SK-MEL-5 (cell line): ENCODE measurements around the gene PACS2. TPM values are rescaled to one million over a fixed set of nuclear protein-coding genes. Genes with fewer than 3 reads are reported as not detected.
A peak's percentile ranks its signal among the peaks of the same experiment; 100 is the strongest.

Source experiments
- DNase-seq: peaks from one replicate; pipeline ENCODE4 v3.0.0-alpha.2; 2016; ENCODE audit warnings: low read depth, low spot score
- in situ Hi-C: cut with HindIII; loops from 2 replicates; pipeline ENCODE4 v1.10.0; 2016; ENCODE audit warnings: low sequenced_read_pairs, high pct_unique_total_duplicates, low pct_unique_long_range_greater_than_20kb
- total RNA-seq: library from RNA; depleted of rRNA; stranded (reverse); fragments of >200 nt; shearing (Covaris generic); gene quantifications from 2 replicates; pipeline ENCODE4 v1.2.3, GENCODE V29; 2014

PACS2 gene
- total RNA-seq, 1 experiment from 2014 or later = 26.0 TPM

GRCh38 chr14:105305791-105306190 is 8.8 kb upstream of the PACS2 start:
- DNase-seq = no peak
- in situ Hi-C loops = no loop called here

- in situ Hi-C loops = no loop called here
- DNase-seq = no peak
Observed at GRCh38 chr14:105307052-105307727, 7.4 kb upstream of the PACS2 start.

- in situ Hi-C loops = no loop called here
- no peak for DNase-seq
Observed at GRCh38 chr14:105309371-105309770, 5.2 kb upstream of the PACS2 start.

GRCh38 chr14:105311838-105312237 is 2.7 kb upstream of the PACS2 start:
- in situ Hi-C loops = no loop called here

GRCh38 chr14:105312973-105313372 is 1.6 kb upstream of the PACS2 start:
- no peak for DNase-seq
- in situ Hi-C loops = no loop called here

More at GRCh38 chr14:105311838-105312237, 2.7 kb upstream of the PACS2 start:
- DNase-seq = no peak

DNA sequence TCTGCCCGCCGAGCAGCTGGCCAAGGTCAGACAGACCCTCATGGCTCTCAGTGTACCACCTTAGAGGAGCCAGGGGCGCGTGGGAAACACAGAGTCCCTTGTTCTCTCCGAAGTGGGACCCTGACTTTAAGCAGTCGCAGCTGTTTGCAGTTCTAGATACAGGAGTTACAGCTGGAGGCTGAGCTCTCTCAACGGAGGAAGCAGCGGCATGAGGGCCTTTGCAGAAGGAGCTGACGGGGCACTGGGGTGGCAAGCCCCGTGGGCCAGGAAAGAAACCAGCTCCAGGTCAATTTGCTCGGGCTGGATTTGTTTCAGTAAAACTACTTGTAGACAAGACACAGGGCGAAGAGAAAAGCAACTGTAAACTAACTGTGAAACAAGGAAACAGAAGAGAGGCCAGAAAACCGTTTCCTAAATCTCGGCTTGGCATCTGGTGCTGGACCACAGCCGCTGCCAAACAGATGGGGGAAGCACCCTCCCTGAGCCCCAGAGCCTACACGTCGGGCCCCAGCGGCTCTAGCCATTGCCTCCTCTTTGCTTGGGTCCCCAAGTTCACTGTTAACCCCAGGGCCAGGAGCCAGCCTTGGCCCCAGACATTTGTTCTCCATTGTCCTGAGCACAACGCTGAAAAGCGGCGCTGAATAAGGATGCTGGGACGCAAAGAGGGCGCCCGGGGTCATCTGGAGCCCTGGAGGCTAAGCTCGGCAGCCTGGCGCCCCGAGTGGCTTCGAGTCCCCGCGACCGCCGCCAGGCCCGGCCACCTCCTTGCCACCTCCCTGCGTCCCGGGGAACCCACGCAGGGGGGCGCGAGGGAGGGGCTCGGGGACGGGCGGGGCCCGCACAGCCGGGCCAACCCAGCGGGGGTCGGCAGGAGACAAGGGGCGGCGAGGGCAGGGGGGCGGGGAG is 914 bp upstream of the PACS2 start:
- in situ Hi-C loops = no loop called here
- DNase-seq = no peak

DNA sequence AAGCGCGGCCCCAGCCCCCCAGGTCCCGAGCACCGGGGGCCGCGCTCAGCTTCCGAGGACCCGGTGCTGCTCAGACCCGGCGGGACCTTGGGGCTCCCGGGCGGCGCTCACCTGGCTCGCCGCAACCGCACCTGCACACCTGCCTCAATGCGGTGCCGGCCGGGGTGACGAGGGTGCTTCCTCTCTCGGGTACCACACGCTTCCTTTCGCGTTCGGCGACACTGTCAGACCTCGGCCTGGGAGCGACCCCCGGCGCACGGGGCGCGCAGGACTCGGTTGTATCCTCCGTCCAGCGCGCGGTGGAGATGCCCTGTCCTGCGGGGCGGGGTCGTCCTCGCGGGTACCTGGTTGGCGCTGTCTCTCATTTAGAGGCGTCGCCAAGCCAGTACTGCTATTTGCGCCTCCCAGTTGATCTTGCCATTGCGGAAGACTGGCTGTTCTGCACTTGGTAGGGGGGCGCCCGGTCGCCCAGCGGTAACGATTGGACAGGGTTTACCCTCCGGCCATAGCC is 718 bp downstream of the PACS2 start:
- in situ Hi-C loops = no loop called here
- peak; percentile 11 for DNase-seq

DNA sequence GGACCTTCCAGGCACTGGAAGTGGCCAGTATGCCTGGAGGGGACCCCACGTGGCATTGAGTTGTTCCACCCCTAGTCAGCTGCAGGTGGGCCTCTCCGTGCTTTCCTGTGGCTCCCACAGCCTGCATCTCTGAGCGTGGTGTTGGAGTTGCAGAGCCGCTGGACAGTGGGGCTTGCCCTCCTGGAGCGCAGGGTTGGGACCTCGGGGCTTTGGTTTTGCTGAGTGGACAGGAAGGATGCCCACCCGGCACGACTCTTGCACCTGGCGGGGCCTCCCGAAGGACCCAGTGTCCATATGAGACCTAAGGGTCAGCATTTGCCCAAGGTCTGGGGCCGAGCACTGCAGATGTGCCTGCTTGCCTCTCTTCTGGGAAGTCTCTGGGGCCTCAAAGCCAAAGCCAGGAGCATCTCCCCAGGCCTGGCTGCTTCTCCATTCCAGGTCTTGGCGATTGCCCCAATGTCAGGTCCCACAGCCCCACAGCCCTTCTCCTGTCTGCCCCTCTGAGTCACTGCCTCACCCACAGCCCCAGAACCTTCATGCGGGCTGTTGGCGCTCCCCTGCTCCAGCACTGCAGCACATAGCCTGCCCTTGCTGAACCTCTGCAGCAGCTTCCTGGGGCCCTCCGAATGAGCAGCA is 1.5 kb downstream of the PACS2 start:
- in situ Hi-C loops = no loop called here
- no peak for DNase-seq

GRCh38 chr14:105316577-105316941 is 2.0 kb downstream of the PACS2 start:
- in situ Hi-C loops = no loop called here
- no peak for DNase-seq

- DNase-seq = no peak
- in situ Hi-C loops = no loop called here
Observed at GRCh38 chr14:105316968-105317510, 2.5 kb downstream of the PACS2 start.

- in situ Hi-C loops = no loop called here
- DNase-seq = no peak
Observed at GRCh38 chr14:105317546-105317945, 3.0 kb downstream of the PACS2 start.

- no peak for DNase-seq
- in situ Hi-C loops = no loop called here
Observed at GRCh38 chr14:105322791-105323556, 8.4 kb downstream of the PACS2 start.

- DNase-seq = no peak
- in situ Hi-C loops = no loop called here
Observed at GRCh38 chr14:105323663-105324062, 9.1 kb downstream of the PACS2 start.

GRCh38 chr14:105324080-105324778 is 9.7 kb downstream of the PACS2 start:
- in situ Hi-C loops = no loop called here
- no peak for DNase-seq

GRCh38 chr14:105324871-105325270 is 10.3 kb downstream of the PACS2 start:
- in situ Hi-C loops = no loop called here
- no peak for DNase-seq

- in situ Hi-C loops = no loop called here
Observed at GRCh38 chr14:105325303-105325702, 10.8 kb downstream of the PACS2 start.

More at GRCh38 chr14:105325303-105325702, 10.8 kb downstream of the PACS2 start:
- no peak for DNase-seq
